Neural progenitor cell (in vitro differentiated cells): ENCODE measurements around the gene PTPRK. TPM values are rescaled to one million over a fixed set of nuclear protein-coding genes. Genes with fewer than 3 reads are reported as not detected.

Source experiments
- DNase-seq: peaks from one replicate; pipeline ENCODE4 v3.0.0-alpha.2; 2016; ENCODE audit warnings: low spot score
- H2AFZ ChIP-seq: fragments of 200-600 bp; sonication (generic); replicated peaks from 2 replicates; pipeline ENCODE4 v1.6.1; 2016; ENCODE audit warnings: antibody characterized with exemption
- H3F3A ChIP-seq: fragments of 200-600 bp; sonication (generic); 2 replicates; pipeline ENCODE4 v1.6.1; 2016; ENCODE audit warnings: antibody characterized with exemption, low read depth
- H3K27ac ChIP-seq: fragments of 200-600 bp; sonication (generic); 2 replicates; pipeline ENCODE4 v1.5.1; 2016; ENCODE audit warnings: mild to moderate bottlenecking
- H3K27me3 ChIP-seq: fragments of 200-600 bp; sonication (generic); 2 replicates; pipeline ENCODE4 v1.6.1; 2016; ENCODE audit warnings: mild to moderate bottlenecking, moderate library complexity
- H3K36me3 ChIP-seq: fragments of 200-600 bp; sonication (generic); 2 replicates; pipeline ENCODE4 v1.5.1; 2016
- H3K4me1 ChIP-seq: fragments of 200-600 bp; sonication (generic); 2 replicates; pipeline ENCODE4 v1.6.1; 2016; ENCODE audit warnings: mixed run types
- H3K4me2 ChIP-seq: fragments of 200-600 bp; sonication (generic); 2 replicates; pipeline ENCODE4 v1.6.1; 2016
- H3K4me3 ChIP-seq: fragments of 200-600 bp; sonication (generic); 2 replicates; pipeline ENCODE4 v1.5.1; 2016
- H3K79me2 ChIP-seq: fragments of 200-600 bp; sonication (generic); 2 replicates; pipeline ENCODE4 v1.6.1; 2016; ENCODE audit warnings: low read depth
- H3K9ac ChIP-seq: fragments of 200-600 bp; sonication (generic); 2 replicates; pipeline ENCODE4 v1.6.1; 2016
- H3K9me3 ChIP-seq: fragments of 200-600 bp; sonication (generic); 2 replicates; pipeline ENCODE4 v1.5.1; 2016; ENCODE audit warnings: low read depth
- H4K20me1 ChIP-seq: fragments of 200-600 bp; sonication (generic); 2 replicates; pipeline ENCODE4 v1.6.1; 2016; ENCODE audit warnings: low read depth
- H3K27ac Mint-ChIP-seq: 3 replicates; pipeline ENCODE4 v1.8.0; 2021; ENCODE audit warnings: mixed read lengths
- H3K27me3 Mint-ChIP-seq: 2 replicates; pipeline ENCODE4 v1.8.0; 2022; ENCODE audit warnings: low read depth, mild to moderate bottlenecking, inconsistent platforms, moderate library complexity, mixed read lengths; ENCODE audit not compliant: insufficient read depth
- H3K36me3 Mint-ChIP-seq: 3 replicates; pipeline ENCODE4 v1.8.0; 2021; ENCODE audit warnings: mixed read lengths
- H3K4me1 Mint-ChIP-seq: 3 replicates; pipeline ENCODE4 v1.8.0; 2021; ENCODE audit warnings: mixed read lengths
- H3K4me3 Mint-ChIP-seq: 3 replicates; pipeline ENCODE4 v1.8.0; 2021; ENCODE audit warnings: mild to moderate bottlenecking, moderate library complexity, mixed read lengths
- H3K9me3 Mint-ChIP-seq: 3 replicates; pipeline ENCODE4 v1.8.0; 2020; ENCODE audit warnings: mixed read lengths
- EZH2 ChIP-seq: fragments of 200-600 bp; sonication (generic); IDR thresholded peaks from 2 replicates; pipeline ENCODE4 v1.6.1; 2017; ENCODE audit warnings: antibody characterized with exemption, mild to moderate bottlenecking, moderate library complexity
- EZH2phosphoT487 ChIP-seq: fragments of 200-600 bp; sonication (generic); IDR thresholded peaks from 2 replicates; pipeline ENCODE4 v1.6.1; 2017; ENCODE audit warnings: antibody characterized with exemption
- total RNA-seq: library from RNA; depleted of rRNA; stranded (reverse); fragments of >200 nt; gene quantifications from 2 replicates; pipeline ENCODE4 v1.2.3, GENCODE V29; 2015; ENCODE audit warnings: low replicate concordance
- TF ChIP-seq, protein P1 (sequence below): fragments of 200-600 bp; sonication (generic); IDR thresholded peaks from 2 replicates; pipeline ENCODE4 v1.5.1; 2017; ENCODE audit warnings: antibody characterized with exemption, mild to moderate bottlenecking

PTPRK gene
- total RNA-seq, 1 donor from 2014 or later, result 35.0 TPM

DNA sequence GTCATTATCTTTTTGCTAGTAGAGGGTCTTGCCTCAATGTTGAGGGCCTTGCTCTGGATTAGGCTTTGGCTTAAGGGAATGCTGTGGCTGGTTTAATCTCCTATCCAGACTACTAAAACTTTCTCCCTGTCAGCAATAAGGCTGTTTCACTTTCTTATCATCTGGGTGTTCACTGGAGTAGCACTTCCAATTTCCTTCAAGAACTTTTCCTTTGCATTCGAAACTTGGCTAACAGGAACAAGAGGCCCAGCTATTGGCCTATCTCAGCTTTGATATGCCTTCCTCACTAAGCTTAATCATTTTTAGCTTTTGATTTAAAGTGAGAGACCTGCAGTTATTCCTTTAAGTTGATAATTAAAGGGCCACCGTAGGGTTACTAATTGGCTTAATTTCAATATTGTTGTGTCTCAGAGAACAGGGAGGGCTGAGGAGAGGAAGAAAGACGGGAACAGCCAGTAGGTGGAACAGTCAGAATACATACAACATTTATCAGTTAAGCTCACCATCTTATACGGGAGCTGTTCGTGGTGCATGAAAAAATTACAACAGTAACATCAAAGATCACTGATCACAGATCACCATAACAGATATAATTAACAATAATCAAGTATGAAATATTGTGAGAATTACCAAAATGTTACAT, 186.7 kb downstream of the PTPRK start:
- Histone ChIP-seq H3K9me3 (no peaks in the 10 kb centered on the region), H3F3A (no peaks in the 10 kb centered on the region), H2AFZ (no peak overlapping the region), H3K4me3 (no peak overlapping the region), H3K79me2 (peaks cover 11% of the 10 kb centered on the region), H3K36me3 (no peaks in the 10 kb centered on the region), H3K27me3 (no peaks in the 10 kb centered on the region), H3K4me2 (no peak overlapping the region), H3K9ac (no peak overlapping the region), H3K27ac (no peak overlapping the region), H3K4me1 (peaks cover 4% of the 10 kb centered on the region), H4K20me1 (peaks cover 3% of the 10 kb centered on the region)
- Mint-ChIP-seq H3K4me3 (no peak overlapping the region), H3K36me3 (peaks cover 6% of the 10 kb centered on the region), H3K27me3 (no peaks in the 10 kb centered on the region), H3K9me3 (no peaks in the 10 kb centered on the region), H3K27ac (no peak overlapping the region), H3K4me1 (peaks cover 5% of the 10 kb centered on the region)
- DNase-seq, result no peak
- no peak for TF ChIP-seq EZH2
- TF ChIP-seq, protein P1, sequence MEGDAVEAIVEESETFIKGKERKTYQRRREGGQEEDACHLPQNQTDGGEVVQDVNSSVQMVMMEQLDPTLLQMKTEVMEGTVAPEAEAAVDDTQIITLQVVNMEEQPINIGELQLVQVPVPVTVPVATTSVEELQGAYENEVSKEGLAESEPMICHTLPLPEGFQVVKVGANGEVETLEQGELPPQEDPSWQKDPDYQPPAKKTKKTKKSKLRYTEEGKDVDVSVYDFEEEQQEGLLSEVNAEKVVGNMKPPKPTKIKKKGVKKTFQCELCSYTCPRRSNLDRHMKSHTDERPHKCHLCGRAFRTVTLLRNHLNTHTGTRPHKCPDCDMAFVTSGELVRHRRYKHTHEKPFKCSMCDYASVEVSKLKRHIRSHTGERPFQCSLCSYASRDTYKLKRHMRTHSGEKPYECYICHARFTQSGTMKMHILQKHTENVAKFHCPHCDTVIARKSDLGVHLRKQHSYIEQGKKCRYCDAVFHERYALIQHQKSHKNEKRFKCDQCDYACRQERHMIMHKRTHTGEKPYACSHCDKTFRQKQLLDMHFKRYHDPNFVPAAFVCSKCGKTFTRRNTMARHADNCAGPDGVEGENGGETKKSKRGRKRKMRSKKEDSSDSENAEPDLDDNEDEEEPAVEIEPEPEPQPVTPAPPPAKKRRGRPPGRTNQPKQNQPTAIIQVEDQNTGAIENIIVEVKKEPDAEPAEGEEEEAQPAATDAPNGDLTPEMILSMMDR, result no peak
- TF ChIP-seq EZH2phosphoT487, result no peak

DNA sequence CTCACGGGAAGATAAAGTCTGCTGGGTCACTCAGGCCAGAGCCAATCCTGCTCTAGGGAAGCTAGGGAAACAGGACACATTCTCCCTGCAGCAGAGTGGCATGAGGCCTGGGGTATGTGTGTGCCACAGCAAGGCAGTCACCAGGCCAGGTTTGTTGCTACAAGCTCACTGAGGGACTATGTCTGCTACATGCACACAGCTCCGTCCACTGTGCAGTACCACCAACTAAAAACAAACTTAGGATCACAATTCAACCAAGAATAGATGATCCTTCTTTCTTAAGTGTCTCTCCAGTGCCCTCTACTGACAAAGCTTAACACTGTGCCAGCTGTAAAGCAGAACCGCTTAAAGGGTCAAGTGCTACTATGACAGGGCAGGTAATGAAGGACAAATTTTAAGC, 192.5 kb downstream of the PTPRK start:
- Mint-ChIP-seq H3K27me3 (no peaks in the 10 kb centered on the region), H3K27ac (no peak overlapping the region), H3K36me3 (peaks cover 10% of the 10 kb centered on the region), H3K9me3 (peaks cover 8% of the 10 kb centered on the region), H3K4me1 (peaks cover 3% of the 10 kb centered on the region), H3K4me3 (no peak overlapping the region)
- H3K4me3 ChIP-seq, result no peak overlapping the region
- no peaks in the 10 kb centered on the region for H3F3A ChIP-seq
- DNase-seq, result peak; percentile 52
- H4K20me1 ChIP-seq, result no peaks in the 10 kb centered on the region
- TF ChIP-seq, protein P1, result peak; percentile 55
- no peak for TF ChIP-seq EZH2phosphoT487
- H3K36me3 ChIP-seq, result no peaks in the 10 kb centered on the region
- H3K27me3 ChIP-seq, result no peaks in the 10 kb centered on the region
- no peaks in the 10 kb centered on the region for H3K9me3 ChIP-seq
- H3K79me2 ChIP-seq, result peaks cover 14% of the 10 kb centered on the region
- H3K4me1 ChIP-seq, result no peaks in the 10 kb centered on the region
- H3K4me2 ChIP-seq, result no peak overlapping the region
- no peak overlapping the region for H2AFZ ChIP-seq
- H3K27ac ChIP-seq, result no peak overlapping the region
- H3K9ac ChIP-seq, result no peak overlapping the region

DNA sequence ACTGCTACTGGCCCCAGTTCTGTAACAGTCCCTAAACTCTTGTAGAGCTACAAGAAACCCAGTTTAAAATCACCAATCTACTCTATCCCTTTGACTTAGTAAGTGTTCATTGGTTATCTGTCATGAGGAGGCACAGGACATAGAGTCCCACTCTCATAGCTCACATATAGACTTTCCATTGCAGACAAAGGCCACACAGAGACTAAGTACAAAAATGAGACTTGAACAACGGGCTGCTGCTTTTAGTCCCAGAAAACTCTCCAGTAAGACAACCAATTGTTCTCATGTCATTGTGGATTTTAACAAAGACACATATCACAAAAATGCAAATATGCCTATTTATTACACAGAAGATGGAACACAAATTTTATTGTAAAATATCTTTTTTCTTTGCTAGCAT, 197.4 kb downstream of the PTPRK start:
- H3K36me3 Mint-ChIP-seq, result peaks cover 3% of the 10 kb centered on the region
- no peak for DNase-seq
- no peak overlapping the region for H3K4me3 Mint-ChIP-seq
- Histone ChIP-seq H4K20me1 (no peaks in the 10 kb centered on the region), H3K27me3 (no peaks in the 10 kb centered on the region), H3K9ac (no peak overlapping the region), H3K9me3 (no peaks in the 10 kb centered on the region), H3F3A (no peaks in the 10 kb centered on the region), H3K4me1 (no peaks in the 10 kb centered on the region), H2AFZ (no peak overlapping the region), H3K27ac (no peak overlapping the region), H3K4me3 (no peak overlapping the region), H3K4me2 (no peak overlapping the region), H3K79me2 (peaks cover 10% of the 10 kb centered on the region), H3K36me3 (no peaks in the 10 kb centered on the region)
- peaks cover 6% of the 10 kb centered on the region for H3K9me3 Mint-ChIP-seq
- no peak overlapping the region for H3K27ac Mint-ChIP-seq
- no peak for TF ChIP-seq EZH2
- TF ChIP-seq, protein P1, result no peak
- peaks cover 3% of the 10 kb centered on the region for H3K4me1 Mint-ChIP-seq
- no peaks in the 10 kb centered on the region for H3K27me3 Mint-ChIP-seq
